NCI-H2196 (cell line): ENCODE data around the gene RPS3.

ENCODE experiments used
- DNase-seq: peaks from one replicate; lab custom pipeline; 2025; ENCODE audit not compliant: unreplicated experiment; lab: John Stamatoyannopoulos, UW

The RPS3 gene

GRCh38 chr11:75413864-75414263 lies 14.5 kb downstream of the RPS3 start:
- peak; percentile 13 for DNase-seq

GRCh38 chr11:75420224-75421034 lies 21.1 kb downstream of the RPS3 start:
- peak; percentile 16 for DNase-seq

- no peak for DNase-seq
These were observed 21.8 kb downstream of the RPS3 start for GRCh38 chr11:75421035-75421602.

- DNase-seq, result no peak
These were observed 22.6 kb downstream of the RPS3 start for GRCh38 chr11:75421902-75422247.

- peak; percentile 72 for DNase-seq
These were observed 23.2 kb downstream of the RPS3 start for GRCh38 chr11:75422248-75423231.

- DNase-seq, result no peak
These were observed 24.4 kb downstream of the RPS3 start for GRCh38 chr11:75423721-75424120.

- DNase-seq, result no peak
These were observed 25.1 kb downstream of the RPS3 start for GRCh38 chr11:75424396-75424795.

GRCh38 chr11:75425422-75425821 lies 26.1 kb downstream of the RPS3 start:
- DNase-seq, result no peak

- DNase-seq, result no peak
These were observed 27.4 kb downstream of the RPS3 start for GRCh38 chr11:75426720-75427086.

- no peak for DNase-seq
These were observed 27.9 kb downstream of the RPS3 start for GRCh38 chr11:75427181-75427580.

GRCh38 chr11:75428281-75428724 lies 29.0 kb downstream of the RPS3 start:
- no peak for DNase-seq

- no peak for DNase-seq
These were observed 29.8 kb downstream of the RPS3 start for GRCh38 chr11:75428989-75429640.

- DNase-seq, result no peak
These were observed 30.3 kb downstream of the RPS3 start for GRCh38 chr11:75429641-75429901.

GRCh38 chr11:75429902-75430713 lies 30.8 kb downstream of the RPS3 start:
- DNase-seq, result peak; percentile 92

- no peak for DNase-seq
These were observed 31.6 kb downstream of the RPS3 start for GRCh38 chr11:75430714-75431532.

- DNase-seq, result no peak
These were observed 32.5 kb downstream of the RPS3 start for GRCh38 chr11:75431533-75432525.

GRCh38 chr11:75432911-75433321 lies 33.6 kb downstream of the RPS3 start, which contains the start of gene KLHL35:
TSS of gene KLHL35 (minus strand) at chr11:75433203. CDS start at chr11:75430629, 2,574 bp downstream.
- peak; percentile 22 for DNase-seq

- no peak for DNase-seq
These were observed 34.1 kb downstream of the RPS3 start for GRCh38 chr11:75433443-75433842.
